MCF 10A (cell line): ENCODE results near the gene VAV3. TPM values are rescaled to one million over a fixed set of nuclear protein-coding genes. Genes with fewer than 3 reads are reported as not detected.

Experiments
- BruUV-seq: library from RNA; stranded (reverse); fragments of 400-500 nt; replicated peaks from 2 replicates; lab custom pipeline; 2021; lab: Mats Ljungman, UMichigan
- CTCF ChIA-PET: fragments of 300-600 bp; sonication (Branson Sonifier 250); formaldehyde crosslinking; extraction: SDS; loops from one replicate; lab custom pipeline; 2021; ENCODE audit warnings: antibody characterized with exemption, inconsistent platforms; lab: Yijun Ruan, JAX
- POLR2A ChIA-PET: fragments of 300-600, 350-650 bp; sonication (Branson Sonifier 250); formaldehyde crosslinking; extraction: SDS; loops from one replicate; lab custom pipeline; 2020; ENCODE audit warnings: antibody characterized with exemption, inconsistent platforms; lab: Yijun Ruan, JAX
- DNase-seq: peaks from one replicate; pipeline ENCODE4 v3.0.0-alpha.2; 2018; ENCODE audit not compliant: unreplicated experiment
- H3K27ac Mint-ChIP-seq: one replicate; pipeline ENCODE4 v1.8.0; 2022; ENCODE audit warnings: mild to moderate bottlenecking, low read depth, mixed read lengths; ENCODE audit not compliant: unreplicated experiment
- H3K27me3 Mint-ChIP-seq: one replicate; pipeline ENCODE4 v1.8.0; 2022; ENCODE audit warnings: mixed read lengths; ENCODE audit not compliant: insufficient read depth, unreplicated experiment
- H3K36me3 Mint-ChIP-seq: one replicate; pipeline ENCODE4 v1.8.0; 2022; ENCODE audit warnings: mild to moderate bottlenecking, moderate library complexity, mixed read lengths; ENCODE audit not compliant: insufficient read depth, unreplicated experiment
- H3K4me1 Mint-ChIP-seq: one replicate; pipeline ENCODE4 v1.8.0; 2022; ENCODE audit warnings: mixed read lengths; ENCODE audit not compliant: insufficient read depth, unreplicated experiment
- H3K4me3 Mint-ChIP-seq: one replicate; pipeline ENCODE4 v1.8.0; 2022; ENCODE audit warnings: mild to moderate bottlenecking, moderate library complexity, mixed read lengths; ENCODE audit not compliant: unreplicated experiment
- H3K9me3 Mint-ChIP-seq: one replicate; pipeline ENCODE4 v1.8.0; 2022; ENCODE audit warnings: mixed read lengths; ENCODE audit not compliant: unreplicated experiment
- intact Hi-C: fragments of 100-400 bp; cut with micrococcal nuclease; formaldehyde crosslinking; loops from 2 replicates; pipeline ENCODE4 v1.14.1; 2022
- total RNA-seq: library from RNA; stranded (reverse); gene quantifications from 2 replicates; pipeline ENCODE4 v1.2.3, GENCODE V29; 2022
- TF ChIP-seq, protein P1 (sequence below): fragments of 200-600 bp; IDR thresholded peaks from one replicate; pipeline ENCODE4 v1.8.0; 2022; ENCODE audit warnings: antibody characterized with exemption, mild to moderate bottlenecking; ENCODE audit not compliant: unreplicated experiment

The VAV3 gene
- total RNA-seq, 1 experiment from 2014 or later = 2.0 TPM

GRCh38 chr1:107534632-107535031, 430.3 kb downstream of the VAV3 start:
- TF ChIP-seq, protein P1, sequence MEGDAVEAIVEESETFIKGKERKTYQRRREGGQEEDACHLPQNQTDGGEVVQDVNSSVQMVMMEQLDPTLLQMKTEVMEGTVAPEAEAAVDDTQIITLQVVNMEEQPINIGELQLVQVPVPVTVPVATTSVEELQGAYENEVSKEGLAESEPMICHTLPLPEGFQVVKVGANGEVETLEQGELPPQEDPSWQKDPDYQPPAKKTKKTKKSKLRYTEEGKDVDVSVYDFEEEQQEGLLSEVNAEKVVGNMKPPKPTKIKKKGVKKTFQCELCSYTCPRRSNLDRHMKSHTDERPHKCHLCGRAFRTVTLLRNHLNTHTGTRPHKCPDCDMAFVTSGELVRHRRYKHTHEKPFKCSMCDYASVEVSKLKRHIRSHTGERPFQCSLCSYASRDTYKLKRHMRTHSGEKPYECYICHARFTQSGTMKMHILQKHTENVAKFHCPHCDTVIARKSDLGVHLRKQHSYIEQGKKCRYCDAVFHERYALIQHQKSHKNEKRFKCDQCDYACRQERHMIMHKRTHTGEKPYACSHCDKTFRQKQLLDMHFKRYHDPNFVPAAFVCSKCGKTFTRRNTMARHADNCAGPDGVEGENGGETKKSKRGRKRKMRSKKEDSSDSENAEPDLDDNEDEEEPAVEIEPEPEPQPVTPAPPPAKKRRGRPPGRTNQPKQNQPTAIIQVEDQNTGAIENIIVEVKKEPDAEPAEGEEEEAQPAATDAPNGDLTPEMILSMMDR = no peak
- no peak for DNase-seq
- H3K36me3 Mint-ChIP-seq = no peaks in the 10 kb centered on the region
- intact Hi-C loops = no loop called here
- POLR2A ChIA-PET = interaction anchor here (1.0 to 4.5 kb wide), 6 partner anchors 38 to 151 kb away, joined by 3 to 45 read pairs (median 4); no protein-coding TSS in a partner anchor
- peaks cover 46% of the 10 kb centered on the region for H3K4me1 Mint-ChIP-seq
- BruUV-seq = no TSS peak
- peak overlapping the region; percentile 36 for H3K27ac Mint-ChIP-seq
- no peaks in the 10 kb centered on the region for H3K9me3 Mint-ChIP-seq
- H3K4me3 Mint-ChIP-seq = no peak overlapping the region
- CTCF ChIA-PET = interaction anchor here (0.6 to 2.0 kb wide), 3 partner anchors 134 to 216 kb away, joined by 3 to 5 read pairs (median 3); no protein-coding TSS in a partner anchor
- no peaks in the 10 kb centered on the region for H3K27me3 Mint-ChIP-seq

GRCh38 chr1:107533436-107533835, 431.5 kb downstream of the VAV3 start:
- intact Hi-C loops = no loop called here
- peak overlapping the region; percentile 36 for H3K27ac Mint-ChIP-seq
- no TSS peak for BruUV-seq
- H3K9me3 Mint-ChIP-seq = no peaks in the 10 kb centered on the region
- no peak overlapping the region for H3K4me3 Mint-ChIP-seq
- no peaks in the 10 kb centered on the region for H3K36me3 Mint-ChIP-seq
- DNase-seq = no peak
- peaks cover 50% of the 10 kb centered on the region for H3K4me1 Mint-ChIP-seq
- TF ChIP-seq, protein P1 = no peak
- ChIA-PET CTCF (interaction anchor here (0.9 to 9.2 kb wide), 6 partner anchors 10 to 257 kb away, joined by 3 to 121 read pairs (median 8); no protein-coding TSS in a partner anchor), POLR2A (interaction anchor here (0.8 to 6.9 kb wide), 10 partner anchors 8 to 256 kb away, joined by 3 to 39 read pairs (median 4); no protein-coding TSS in a partner anchor)
- no peaks in the 10 kb centered on the region for H3K27me3 Mint-ChIP-seq

DNA sequence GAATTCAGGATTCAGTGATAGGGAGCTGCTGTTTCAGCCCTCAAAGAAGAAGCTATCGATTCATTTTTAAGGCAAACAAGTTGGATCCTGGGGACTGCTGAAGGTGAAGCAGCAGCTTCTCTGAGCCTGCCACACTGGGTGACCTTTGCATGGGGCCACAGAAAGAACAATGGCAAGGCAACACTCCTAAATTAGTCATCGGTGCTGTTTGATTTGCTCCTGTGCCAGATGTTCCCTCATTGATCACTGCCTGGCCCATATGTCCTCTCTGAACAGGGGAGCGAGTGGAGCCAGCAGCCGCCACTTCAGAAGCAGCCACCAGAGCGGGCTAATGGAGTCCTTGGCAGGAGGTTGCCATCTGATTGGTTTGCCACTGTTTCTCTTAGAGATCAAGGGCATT, 432.7 kb downstream of the VAV3 start:
- H3K9me3 Mint-ChIP-seq = no peaks in the 10 kb centered on the region
- DNase-seq = peak; percentile 59
- intact Hi-C loops = no loop called here
- H3K36me3 Mint-ChIP-seq = no peaks in the 10 kb centered on the region
- H3K4me1 Mint-ChIP-seq = peaks cover 50% of the 10 kb centered on the region
- H3K27me3 Mint-ChIP-seq = no peaks in the 10 kb centered on the region
- BruUV-seq = no TSS peak
- H3K27ac Mint-ChIP-seq = peak overlapping the region; percentile 90
- no peak overlapping the region for H3K4me3 Mint-ChIP-seq
- ChIA-PET CTCF (interaction anchor here (0.6 to 9.2 kb wide), 7 partner anchors 14 to 256 kb away, joined by 3 to 121 read pairs (median 6); no protein-coding TSS in a partner anchor), POLR2A (interaction anchor here (0.6 to 6.9 kb wide), 12 partner anchors 15 to 255 kb away, joined by 3 to 39 read pairs (median 6); no protein-coding TSS in a partner anchor)
- TF ChIP-seq, protein P1 = no peak

- DNase-seq = peak; percentile 68
- H3K27ac Mint-ChIP-seq = peak overlapping the region; percentile 90
- BruUV-seq = no TSS peak
- POLR2A ChIA-PET = interaction anchor here (0.7 to 6.9 kb wide), 17 partner anchors 11 to 1439 kb away, joined by 3 to 39 read pairs (median 7); no protein-coding TSS in a partner anchor
- no peaks in the 10 kb centered on the region for H3K9me3 Mint-ChIP-seq
- peak overlapping the region; percentile 51 for H3K4me3 Mint-ChIP-seq
- intact Hi-C loops = no loop called here
- CTCF ChIA-PET = interaction anchor here (0.6 to 10.7 kb wide), 21 partner anchors 8 to 385 kb away, joined by 3 to 240 read pairs (median 8); no protein-coding TSS in a partner anchor
- TF ChIP-seq, protein P1 = no peak
- H3K4me1 Mint-ChIP-seq = peaks cover 44% of the 10 kb centered on the region
- no peaks in the 10 kb centered on the region for H3K36me3 Mint-ChIP-seq
- H3K27me3 Mint-ChIP-seq = no peaks in the 10 kb centered on the region
These were observed 433.7 kb downstream of the VAV3 start for GRCh38 chr1:107531065-107531908.
